ENCODE results near the gene MICU1.

- TF ChIP-seq POLR2A (IDR thresholded peaks at IDR 0.05; ENCODE audit: low read depth, low read length), result no peak
- no peak for TF ChIP-seq TAF1 (IDR thresholded peaks at IDR 0.05; ENCODE audit: borderline replicate concordance, low read depth, low read length)
These were observed 195.9 kb downstream of the MICU1 start for GRCh38 chr10:72429931-72430330.
